HFF-Myc (cell line): ENCODE measurements around the gene AHNAK2.

Experiments
- DNase-seq: peaks from one replicate; pipeline ENCODE4 v3.0.0-alpha.2; 2011; ENCODE audit warnings: low read depth; ENCODE audit errors: extremely low read depth
- H3K4me3 ChIP-seq: replicated peaks from 2 replicates; pipeline ENCODE4 v1.5.1; 2011; ENCODE audit warnings: low read depth, mild to moderate bottlenecking, control low read depth, low read length
- CTCF ChIP-seq: IDR thresholded peaks from 2 replicates; pipeline ENCODE4 v1.5.1; 2012; ENCODE audit warnings: mild to moderate bottlenecking, low read depth, low read length, control low read depth; ENCODE audit errors: missing control alignments

AHNAK2 gene

DNA sequence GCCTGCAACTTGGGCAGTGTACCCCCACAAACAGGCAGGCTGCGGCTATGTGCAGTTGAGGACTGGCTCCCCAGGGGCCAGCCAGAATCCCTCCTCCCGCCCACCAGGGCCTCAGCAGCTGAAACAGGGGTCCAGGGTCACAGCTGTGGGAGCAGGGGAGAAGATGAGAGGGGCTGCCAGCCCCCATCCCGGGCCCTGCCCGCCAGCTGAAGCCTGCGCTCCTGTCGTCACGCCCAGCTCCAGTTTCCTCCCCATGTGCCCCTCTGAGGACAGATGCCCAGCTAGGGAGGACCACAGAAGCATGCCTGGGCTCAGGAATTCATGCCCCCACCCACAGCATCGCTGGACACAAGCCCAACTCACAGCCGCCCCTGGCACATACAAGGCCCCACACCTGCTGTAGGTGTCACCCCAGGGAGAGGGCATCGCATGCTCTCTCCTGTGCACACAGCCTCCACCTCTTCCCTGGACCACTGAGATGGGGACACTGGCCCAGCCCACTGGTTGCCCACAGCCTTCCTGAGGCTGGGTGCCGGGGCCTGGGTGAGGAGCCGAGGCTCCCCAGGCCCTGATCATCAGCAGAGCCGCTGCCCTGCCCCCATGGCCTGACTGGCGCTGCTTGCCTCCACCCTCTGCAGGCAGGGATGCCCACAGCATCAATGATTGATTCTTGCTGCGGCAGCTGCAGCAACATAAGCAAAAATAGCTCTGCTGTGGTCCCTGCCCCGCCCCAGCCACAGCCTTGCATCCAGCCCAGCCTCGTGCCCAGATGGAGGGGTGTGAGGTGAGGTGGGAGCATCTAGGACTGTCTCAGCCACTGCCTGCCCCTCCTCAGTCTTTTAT is 3.7 kb upstream of the AHNAK2 start:
- TF ChIP-seq CTCF = no peak
- no peak for DNase-seq
- H3K4me3 ChIP-seq = no peak overlapping the region

DNA sequence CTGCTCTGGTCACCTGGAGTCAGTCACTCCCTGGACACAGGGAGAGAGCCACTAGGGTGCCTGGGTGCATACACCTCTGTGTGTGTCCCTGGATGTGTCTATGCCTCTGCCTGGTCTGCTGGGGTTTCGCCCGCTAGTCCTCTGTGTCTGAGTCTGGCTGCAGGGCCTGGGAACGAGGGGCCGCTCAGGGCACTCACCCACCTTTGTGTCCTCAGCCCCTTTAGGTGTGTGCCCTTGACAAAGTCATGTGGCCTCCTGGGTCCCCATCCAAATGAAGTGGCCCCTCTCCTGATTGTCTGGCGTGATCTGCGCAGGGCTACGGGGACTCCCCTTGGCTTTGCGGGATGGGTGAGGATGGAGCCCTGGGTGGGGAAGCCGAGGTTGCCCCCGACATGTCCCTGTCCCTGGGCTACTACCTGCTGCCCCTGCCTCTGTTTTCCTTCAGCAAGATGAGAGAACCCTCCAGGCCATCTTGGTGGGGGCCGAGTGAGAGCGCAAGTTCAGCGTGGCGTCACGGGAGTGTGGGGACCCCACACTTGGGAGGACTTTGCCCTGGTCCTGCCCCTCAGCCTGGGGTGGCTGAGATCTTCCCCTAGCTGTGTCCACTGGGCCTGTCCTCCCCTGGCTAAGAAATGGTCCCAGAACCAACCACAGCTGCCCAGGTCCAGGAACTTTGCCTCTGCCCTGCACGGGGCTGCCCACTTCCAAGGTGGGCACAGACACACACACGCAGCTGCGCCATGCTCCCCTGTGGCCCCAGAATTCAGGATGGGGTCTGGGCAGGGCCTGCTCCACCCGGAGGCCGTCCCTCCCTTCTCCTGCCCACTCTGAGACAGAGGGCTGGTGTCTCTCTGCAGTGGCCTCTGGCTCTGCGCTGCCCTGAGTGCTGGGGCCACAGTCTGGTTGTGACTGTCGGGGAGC is 2.7 kb upstream of the AHNAK2 start:
- DNase-seq = no peak
- TF ChIP-seq CTCF = no peak
- no peak overlapping the region for H3K4me3 ChIP-seq

DNA sequence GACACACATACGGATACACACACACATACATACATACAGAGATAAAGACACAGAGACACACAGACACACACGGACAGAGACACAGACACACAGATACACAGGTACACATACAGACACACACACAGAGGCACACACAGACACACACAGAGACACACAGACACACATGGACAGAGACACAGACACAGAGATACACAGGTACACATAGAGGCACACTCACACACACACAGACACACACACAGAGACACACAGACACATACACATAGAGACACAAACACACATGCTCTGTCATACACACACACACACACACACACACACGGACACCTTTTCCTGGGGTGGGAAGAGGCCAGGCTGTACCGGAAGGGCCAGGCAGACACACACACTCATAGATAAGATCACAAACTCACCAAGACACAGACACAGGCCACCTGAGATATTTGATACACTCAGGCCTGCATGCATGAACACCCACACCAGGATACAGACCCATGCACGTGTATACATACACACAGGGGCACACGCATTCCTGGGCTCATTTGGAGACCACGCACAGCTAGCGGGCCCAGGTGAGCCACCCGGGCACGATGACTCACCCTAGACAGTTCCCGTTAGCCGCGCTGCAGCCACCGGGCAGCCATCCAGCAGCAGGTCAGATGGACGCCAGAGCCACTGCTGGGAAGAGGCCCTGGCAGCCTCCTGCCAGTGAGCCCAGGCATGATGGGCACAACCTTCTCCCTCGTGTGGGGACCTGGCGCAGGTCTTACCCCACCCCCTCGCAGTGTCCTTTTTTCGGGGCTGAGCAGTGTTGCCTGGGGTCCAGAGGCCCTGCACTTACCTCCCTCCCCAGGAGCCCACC is 1.8 kb upstream of the AHNAK2 start:
- H3K4me3 ChIP-seq = no peak overlapping the region
- TF ChIP-seq CTCF = no peak

DNA sequence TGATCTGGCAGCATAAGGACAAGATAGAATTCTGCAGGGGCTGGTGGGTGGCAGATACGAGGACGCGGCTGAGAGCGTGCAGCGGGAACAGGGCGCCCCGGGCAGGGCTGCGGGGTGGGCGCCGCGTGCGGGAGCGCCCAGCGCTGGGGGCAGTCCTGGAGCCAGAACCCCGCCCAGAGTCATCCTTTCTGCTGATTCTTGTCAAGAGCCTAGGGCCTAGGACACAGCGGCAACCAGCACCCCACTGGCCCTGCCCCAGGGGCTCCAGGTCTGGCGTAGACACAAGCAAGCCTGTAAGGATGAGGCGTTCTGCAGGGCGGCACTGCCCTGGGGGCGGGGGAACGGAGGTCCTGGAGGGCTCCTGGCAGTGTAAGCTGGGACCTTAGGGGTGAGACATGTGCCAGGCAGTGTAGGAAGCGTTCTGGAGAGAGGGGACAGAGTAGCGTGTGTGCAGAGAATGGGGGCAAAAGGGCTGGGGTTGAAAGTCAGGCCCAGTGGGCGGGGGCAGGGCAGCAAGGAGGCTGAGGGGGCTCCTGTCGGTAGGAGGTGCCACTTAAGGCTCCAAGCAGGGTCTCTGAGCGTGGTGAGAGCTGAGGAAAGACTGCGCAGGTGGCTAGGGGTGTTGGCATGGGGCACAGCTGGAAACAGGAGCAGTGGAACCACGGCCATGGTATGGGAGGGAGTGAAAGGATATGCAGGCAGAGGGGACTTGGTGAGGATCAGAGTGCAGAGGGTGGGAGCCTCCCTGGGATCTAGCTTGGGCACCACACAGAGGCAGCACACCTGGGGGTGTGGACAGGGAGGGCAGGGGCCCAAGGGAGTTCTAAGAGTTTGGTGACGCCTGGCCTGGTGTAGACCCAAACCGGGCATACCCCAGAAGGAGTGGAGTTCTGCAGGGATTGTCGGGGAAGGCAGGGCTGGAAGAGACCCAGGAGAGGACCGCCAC is 845 bp upstream of the AHNAK2 start:
- TF ChIP-seq CTCF = no peak
- no peak for DNase-seq
- peak overlapping the region; percentile 28 for H3K4me3 ChIP-seq

More for the DNA sequence above, 1.8 kb upstream of the AHNAK2 start:
- DNase-seq = no peak

DNA sequence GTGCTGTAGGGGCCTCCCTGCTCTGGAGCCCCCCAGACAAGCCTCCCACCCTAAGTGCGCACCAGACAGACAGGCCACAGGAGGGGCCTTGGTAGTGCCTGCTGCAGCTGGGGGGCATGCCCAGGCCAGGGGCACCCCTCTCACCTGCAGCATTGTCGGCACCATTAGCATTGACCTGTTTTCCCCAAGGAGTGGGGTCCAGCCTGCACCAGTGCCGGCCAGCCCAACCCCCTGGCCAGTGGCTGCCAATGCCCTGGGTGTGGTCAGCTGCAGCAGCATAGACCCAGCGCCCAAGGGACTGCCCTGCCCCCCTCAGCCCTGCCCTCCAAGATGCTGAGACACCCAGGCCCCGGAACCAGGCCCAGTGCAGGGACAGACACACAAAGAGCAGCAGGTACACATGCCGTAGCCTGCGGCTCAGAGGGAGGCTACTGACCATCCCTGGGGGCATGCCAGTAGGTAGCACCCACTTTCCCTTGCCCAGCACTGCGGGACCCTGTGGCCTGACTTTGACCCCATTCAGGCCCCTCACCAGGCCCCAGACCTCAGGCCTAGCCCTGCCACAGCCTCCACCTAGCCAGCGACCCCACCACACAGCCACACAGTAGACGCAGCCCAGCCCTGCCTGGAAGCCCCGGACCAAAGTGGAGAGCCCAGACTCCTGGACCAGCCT is 1.0 kb downstream of the AHNAK2 start:
- DNase-seq = no peak
- TF ChIP-seq CTCF = no peak
- H3K4me3 ChIP-seq = peak overlapping the region; percentile 49
